ENCODE data around the gene PRR19.

The PRR19 gene

GRCh38 chr19:42271861-42272534, 29.9 kb upstream of the PRR19 start:
- no peak for DNase-seq

- no peak for DNase-seq
Measured at GRCh38 chr19:42272535-42272897, 29.4 kb upstream of the PRR19 start.

- no peak for DNase-seq
Measured at GRCh38 chr19:42272989-42273406, 28.9 kb upstream of the PRR19 start.

DNA sequence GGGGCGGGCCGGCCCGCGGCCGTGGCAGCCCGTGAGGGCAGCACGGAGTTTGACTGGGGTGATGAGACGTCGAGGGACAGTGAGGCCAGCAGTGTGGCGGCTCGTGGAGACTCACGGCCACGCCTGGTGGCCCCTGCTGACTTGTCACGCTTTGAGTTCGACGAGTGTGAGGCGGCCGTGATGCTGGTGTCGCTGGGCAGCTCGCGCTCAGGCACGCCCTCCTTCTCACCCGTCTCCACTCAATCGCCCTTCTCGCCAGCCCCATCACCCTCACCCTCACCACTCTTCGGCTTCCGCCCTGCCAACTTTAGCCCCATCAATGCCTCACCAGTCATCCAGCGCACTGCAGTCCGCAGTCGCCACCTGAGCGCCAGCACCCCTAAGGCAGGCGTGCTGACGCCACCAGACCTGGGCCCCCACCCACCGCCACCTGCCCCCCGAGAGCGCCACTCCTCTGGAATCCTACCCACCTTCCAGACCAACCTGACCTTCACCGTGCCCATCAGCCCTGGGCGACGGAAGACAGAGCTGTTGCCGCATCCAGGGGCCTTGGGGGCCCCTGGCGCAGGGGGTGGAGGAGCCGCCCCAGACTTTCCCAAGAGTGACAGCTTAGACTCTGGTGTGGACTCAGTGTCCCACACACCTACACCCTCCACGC, 28.4 kb upstream of the PRR19 start:
- DNase-seq = no peak

GRCh38 chr19:42274065-42274682, 27.8 kb upstream of the PRR19 start:
- DNase-seq = no peak

GRCh38 chr19:42275103-42275502, 26.8 kb upstream of the PRR19 start:
- no peak for DNase-seq

DNA sequence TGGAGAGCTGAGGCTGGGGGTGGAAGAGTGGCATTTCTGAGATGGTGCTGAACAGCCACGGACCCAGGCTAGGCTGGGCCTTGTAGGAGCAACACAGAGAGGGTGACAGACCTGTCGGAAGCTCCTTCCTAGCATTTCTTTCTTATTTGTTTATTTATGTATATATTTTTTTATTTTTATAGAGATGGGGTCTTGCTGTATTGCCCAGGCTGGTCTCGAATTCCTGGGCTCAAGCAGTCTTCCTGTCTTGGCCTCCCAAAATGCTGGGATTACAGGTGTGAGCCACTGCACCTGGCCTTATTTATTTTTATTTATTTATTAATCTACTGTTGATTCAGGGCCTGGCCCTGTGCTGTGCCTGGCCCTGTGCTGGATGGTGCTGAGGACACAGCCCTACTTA, 26.4 kb upstream of the PRR19 start:
- DNase-seq = no peak

GRCh38 chr19:42276284-42276683, 25.6 kb upstream of the PRR19 start:
- no peak for DNase-seq

DNA sequence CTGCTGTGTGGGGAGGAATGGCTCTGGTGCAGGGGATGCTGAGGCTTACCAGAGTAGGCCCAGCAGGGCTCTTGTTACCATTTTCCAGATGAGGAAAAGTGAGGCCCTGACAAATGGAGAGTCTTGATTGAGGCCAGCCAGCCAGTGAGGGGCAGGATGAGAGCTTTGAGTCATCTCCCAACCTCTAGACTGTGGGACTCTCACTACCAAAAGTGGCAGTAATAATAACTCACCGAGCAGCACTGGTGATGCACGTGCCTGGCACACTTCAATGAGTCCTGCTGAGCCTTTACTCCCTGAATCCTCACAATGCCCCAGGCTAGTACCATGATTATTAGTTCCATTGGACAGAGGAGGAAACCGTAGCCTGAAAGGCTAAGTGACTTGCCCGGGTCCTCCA, 25.1 kb upstream of the PRR19 start:
- DNase-seq = no peak

DNA sequence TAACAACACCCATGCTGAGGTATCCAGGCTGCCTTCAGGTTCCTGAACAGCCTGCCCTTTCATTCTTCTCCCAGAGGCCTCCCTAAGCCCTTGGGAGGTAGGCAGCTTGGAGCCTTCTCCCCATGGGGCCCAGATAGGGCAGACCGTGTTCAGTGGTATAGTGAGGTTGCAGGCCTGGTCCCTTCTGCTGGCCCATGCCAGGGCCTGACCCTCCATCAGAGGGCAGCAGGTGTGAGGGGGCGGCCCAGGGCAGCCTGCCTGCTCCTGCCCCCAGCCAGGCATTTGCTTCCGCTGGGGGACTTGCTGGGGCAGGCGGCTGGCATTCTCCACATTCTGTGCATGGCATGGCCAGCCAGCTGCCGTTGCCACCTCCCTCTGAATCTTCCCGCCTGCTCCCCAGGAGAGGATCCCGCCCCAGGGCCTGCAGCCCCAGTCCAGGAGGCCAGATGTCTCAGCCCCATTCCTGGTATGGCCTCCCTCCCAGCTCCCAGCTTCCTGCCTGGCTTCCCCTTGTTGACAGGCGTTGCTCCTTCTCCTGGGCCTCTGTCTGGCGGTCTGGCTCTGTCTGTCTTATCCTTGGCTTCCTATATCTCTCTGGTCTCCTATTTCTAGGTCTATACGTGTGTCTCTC, 24.0 kb upstream of the PRR19 start:
- DNase-seq = no peak

DNA sequence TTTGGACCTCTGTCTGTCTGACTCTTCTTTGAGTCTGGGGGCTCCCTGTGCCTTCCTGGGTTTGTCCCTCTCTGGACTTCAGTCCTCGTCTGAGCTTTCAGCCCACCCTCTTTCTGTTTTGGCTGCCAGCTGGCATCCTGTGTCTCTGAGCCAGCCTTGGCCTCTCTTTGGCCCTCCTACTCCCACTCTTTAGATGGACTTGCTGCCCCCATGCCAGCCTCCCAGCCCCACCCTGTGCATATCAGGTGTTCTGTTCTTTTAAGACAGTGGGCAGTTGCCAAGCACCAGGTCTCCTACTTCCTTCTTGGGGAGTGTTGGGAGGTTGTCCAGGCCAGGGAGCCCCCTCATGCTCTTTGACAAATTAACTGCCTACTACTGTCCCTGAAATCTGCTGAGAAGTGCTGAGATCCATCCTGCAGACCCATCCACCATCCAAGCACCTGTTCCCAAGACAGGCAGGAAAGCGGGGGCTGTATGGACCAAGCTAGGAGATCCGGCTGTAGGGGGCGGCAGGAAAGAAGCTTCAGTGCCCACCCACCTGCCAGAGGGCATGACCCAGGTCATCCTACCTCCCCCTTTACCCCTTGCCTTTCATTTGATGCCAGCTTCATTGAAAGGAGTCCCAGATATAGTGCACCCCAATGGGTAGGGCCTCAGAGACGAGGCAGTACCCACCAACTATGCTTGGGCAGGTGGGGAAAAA, 23.3 kb upstream of the PRR19 start:
- DNase-seq = no peak

GRCh38 chr19:42279155-42279901, 22.6 kb upstream of the PRR19 start:
- DNase-seq = no peak

DNA sequence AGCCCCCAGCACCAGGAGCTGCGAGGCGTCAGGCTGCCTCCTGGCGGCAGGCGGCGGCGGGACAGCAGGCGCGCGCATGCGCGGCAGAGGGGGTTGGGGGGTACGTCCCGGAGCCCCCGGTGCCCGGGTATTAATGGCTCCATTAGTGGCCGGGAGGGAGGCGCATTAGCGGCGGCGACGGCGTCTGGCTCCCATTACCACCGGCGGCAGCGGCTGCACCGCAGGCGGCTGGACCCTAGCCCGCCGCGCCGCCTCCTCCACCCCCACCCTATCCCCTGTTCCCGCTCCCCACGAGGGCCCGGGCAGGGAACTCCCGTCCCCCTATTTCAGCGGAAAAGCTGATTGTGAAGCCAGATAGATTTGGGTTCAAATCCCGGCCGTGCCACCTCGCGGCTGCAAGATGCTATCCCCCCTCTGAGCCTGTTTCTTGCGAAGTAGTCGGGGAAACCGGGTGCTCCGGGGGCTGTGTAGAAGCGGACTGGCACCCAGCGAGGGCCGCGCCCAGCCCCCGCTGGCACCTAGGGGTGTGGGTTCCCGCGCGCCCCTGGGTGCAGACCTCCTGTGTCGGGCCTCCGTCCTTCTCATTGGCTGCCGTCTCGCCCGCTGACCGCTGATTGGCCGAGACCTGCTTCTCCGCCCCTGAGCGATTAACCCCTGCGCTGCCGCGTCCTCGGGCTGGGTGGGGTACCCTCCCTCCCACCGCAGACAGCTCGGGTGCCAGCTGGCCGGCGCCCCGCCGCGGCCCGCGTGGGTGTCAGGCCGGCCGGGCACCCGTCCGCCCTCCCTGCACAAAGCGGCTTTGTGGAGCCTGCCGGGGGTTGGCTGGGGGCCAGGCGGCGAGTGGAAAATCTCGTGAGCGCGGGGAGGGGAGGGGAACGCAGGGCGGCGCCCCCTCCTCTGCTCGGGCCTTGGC, 21.8 kb upstream of the PRR19 start:
- DNase-seq = peak; percentile 87 to 91

- DNase-seq = no peak
Measured at GRCh38 chr19:42280815-42281145, 21.2 kb upstream of the PRR19 start.

DNA sequence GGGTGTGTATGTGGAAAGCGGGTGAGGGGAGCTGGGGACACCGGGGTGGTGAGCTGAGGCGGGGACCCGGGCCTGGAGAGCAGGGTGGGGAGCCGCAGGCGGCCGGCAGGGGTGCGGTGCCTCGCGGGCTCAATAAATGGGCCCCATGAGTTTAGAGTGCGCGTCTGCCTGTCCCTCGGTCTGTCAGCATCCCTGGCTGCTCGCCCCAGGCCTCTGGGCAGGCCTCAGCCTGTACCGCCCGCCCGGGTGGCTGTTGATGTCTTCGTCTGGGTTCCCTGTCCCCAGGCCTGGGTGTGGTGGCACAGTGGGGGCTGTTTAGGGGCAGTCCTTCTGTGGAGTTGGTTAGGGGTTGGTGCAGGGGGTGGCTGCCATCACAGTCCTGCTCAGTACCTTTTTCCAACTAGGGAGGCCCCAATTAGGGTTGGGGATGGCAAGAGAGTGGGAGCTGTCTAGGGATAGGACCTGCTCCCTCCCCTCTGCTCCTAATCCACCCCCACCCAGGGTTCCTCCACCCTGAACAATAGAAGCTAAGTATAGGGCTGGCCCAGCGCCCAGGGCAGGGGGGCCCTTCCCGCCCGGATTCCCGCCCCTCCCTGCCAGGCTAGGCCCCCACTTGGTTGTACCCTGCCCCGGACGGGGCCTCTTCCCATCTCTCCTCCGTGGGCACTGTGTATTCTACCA, 20.6 kb upstream of the PRR19 start:
- peak in 1 of 2 experiments; percentile 26 for DNase-seq

- no peak for DNase-seq
Measured at GRCh38 chr19:42281827-42282762, 19.8 kb upstream of the PRR19 start.

DNA sequence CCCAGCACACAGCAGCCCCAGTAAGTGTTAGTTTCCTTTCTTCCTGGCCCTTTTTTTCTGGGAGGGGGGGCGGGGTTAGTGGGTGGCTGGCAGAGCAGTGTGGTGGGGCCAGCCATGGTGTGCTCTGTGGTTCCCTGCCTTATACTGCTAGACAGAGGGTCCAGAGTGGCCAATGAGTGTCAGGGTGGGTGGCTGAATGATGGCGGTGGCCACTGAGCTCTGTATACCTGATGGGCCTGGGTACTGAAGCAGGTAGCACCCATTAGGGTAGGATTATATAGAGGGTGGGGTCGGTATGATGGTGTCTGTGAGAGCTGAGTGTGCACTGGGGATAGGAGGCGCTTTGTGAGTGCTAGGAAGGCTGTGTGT, 19.1 kb upstream of the PRR19 start:
- DNase-seq = no peak

GRCh38 chr19:42283188-42284065, 18.5 kb upstream of the PRR19 start:
- peak; percentile 82 to 92 for DNase-seq

GRCh38 chr19:42284066-42284501, 17.8 kb upstream of the PRR19 start:
- peak; percentile 64 to 72 for DNase-seq

Data from SHP77 (cell line).